ENCODE data around the gene PADI2.

DNA sequence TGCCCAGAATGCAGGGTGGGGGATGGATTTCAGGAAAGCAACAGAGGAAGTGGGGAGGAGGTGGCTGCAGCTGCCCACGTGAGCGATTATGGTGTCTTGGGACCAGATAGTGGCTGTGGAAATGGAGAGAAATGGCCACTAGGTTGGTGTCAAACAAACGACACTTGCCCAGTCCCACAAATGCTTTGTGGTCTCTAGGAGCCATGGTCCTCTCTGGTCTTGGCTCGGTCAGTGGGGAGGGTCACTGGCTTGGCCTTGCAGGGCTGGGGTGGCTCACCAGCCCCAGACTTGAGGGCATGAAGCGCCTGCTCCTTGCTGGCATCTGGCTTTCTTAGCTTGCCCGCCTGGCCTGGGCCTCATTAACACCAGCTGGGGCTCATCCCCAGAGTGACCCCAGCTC is 7.2 kb downstream of the PADI2 start:
- no peak for TF ChIP-seq CTCF (conservative IDR thresholded peaks at IDR 0.05)
- no peak for TF ChIP-seq ZFX (IDR thresholded peaks at IDR 0.05)

Data from C4-2B (cell line).